GM19043 (cell line): ENCODE measurements around the gene KIF26B.

Experiments used
- ATAC-seq: cut with Tn5 transposase; IDR thresholded peaks from one replicate; pipeline ENCODE4 v1.9.1; 2021; ENCODE audit warnings: low read depth; ENCODE audit not compliant: unreplicated experiment

The KIF26B gene

GRCh38 chr1:245131026-245131393 is 23.8 kb upstream of the KIF26B start:
- ATAC-seq = no peak

- no peak for ATAC-seq
These were observed 22.0 kb upstream of the KIF26B start for GRCh38 chr1:245132771-245133170.

DNA sequence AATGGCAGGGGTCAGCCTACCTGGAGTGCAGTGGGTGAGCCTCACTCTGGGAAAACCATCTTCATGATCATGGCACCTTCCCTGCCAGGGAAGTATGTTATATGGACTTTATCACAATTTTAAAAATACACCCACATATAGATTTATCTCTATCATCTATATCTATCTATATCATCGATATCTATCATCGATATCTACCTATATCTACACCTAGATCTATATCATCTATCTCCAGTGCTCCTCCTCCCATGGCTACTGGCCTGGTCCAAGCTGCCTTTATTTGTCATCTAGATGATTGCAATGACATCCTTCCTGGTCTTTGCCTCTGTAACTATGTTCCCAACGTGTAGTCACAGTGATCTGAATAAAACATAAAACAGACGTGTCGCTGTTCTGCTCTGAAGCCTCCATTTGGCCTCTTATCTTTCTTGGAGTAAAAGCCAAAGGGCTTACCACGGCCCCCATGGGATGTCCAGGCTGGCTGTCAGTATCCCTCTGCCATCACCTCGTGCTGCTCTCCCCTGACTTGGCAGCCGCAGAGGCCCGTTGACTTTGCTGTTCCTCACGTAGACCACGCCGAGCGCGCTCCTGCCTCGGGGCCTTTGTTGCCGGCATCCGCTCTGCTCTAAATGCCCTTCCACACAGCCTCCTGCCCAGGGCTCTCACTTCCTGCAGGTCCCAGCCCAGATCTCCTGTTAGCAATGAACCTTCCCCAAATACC is 20.6 kb upstream of the KIF26B start:
- ATAC-seq = no peak

- no peak for ATAC-seq
These were observed 12.5 kb upstream of the KIF26B start for GRCh38 chr1:245142171-245142798.

GRCh38 chr1:245142976-245143375 is 11.8 kb upstream of the KIF26B start:
- ATAC-seq = no peak

GRCh38 chr1:245143849-245144248 is 10.9 kb upstream of the KIF26B start:
- no peak for ATAC-seq

- ATAC-seq = no peak
These were observed 6.7 kb upstream of the KIF26B start for GRCh38 chr1:245148069-245148468.

- ATAC-seq = no peak
These were observed 5.9 kb upstream of the KIF26B start for GRCh38 chr1:245148861-245149260.

- ATAC-seq = no peak
These were observed 1.7 kb upstream of the KIF26B start for GRCh38 chr1:245153081-245153551.

- no peak for ATAC-seq
These were observed 995 bp upstream of the KIF26B start for GRCh38 chr1:245153552-245154428.

DNA sequence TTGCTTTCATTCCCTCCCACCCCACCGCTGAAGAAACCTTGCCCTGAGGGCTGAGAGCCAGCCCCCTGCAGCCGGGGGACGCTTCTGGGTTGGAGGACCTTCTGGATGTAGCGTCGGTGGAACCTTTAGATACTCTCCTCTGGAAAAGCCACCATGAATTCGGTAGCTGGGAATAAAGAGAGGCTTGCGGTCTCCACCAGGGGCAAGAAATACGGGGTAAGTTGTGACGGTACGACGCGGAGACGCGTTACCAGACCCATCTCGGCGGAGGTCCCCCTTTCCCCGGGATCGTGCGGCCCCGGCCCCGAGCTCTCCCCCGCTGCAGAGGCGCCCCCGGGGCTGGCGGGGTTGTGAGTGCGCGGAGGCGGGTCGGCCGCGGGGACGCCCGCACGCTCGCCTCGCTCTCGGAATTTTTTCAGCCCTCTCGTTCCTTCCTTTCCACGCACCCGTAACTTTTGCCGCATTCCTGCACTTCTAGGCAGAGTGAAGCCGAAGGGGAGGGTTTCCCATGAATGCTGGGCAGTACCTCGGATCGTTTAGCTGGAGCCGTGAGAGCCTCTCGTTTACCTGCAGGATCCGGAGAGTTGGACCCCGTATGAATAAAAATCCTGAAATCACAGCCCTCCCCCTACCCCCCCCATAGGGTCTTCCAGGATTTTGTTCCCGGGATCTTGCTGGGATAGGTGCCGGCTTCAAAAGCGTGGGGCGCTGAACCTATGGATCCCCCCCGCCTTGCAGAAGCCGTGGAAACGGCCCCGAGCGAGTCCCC is 671 bp downstream of the KIF26B start:
- no peak for ATAC-seq

- peak; percentile 86 for ATAC-seq
These were observed 1.4 kb downstream of the KIF26B start for GRCh38 chr1:245156041-245156735.

- ATAC-seq = no peak
These were observed 2.1 kb downstream of the KIF26B start for GRCh38 chr1:245156736-245157505.

GRCh38 chr1:245158913-245159312 is 4.1 kb downstream of the KIF26B start:
- ATAC-seq = no peak

GRCh38 chr1:245160288-245160687 is 5.5 kb downstream of the KIF26B start:
- ATAC-seq = no peak

DNA sequence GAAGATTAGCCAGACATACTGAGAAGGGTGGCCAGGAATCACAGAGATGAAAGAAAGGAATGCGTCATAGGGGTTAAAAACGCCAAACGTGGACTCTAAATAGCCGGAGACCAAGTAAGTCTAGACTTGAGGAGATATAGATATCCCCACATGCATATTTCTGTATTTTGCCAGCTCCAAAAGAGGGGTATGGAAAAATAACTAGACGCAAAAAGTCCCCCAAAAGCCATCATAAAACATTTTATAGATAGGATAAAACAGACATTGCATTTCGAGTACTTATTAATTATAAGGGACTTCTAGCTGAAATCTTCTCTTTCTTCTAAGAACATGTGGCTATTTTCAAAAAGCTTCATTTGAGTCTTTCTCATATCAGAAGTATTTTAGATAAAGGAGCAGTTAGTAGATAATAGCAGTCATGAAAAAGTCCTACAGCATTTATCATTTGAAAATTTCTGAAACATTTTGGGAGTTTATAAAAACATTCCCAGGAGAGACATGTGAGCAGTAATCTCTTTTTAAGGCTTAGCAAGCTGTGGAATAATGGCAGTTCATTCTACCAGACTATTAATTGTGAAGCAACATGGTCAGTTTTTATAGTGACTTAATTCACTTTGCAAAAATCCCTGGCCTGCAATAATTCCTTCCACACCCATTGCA is 6.1 kb downstream of the KIF26B start:
- no peak for ATAC-seq

- ATAC-seq = no peak
These were observed 7.1 kb downstream of the KIF26B start for GRCh38 chr1:245161866-245162265.

DNA sequence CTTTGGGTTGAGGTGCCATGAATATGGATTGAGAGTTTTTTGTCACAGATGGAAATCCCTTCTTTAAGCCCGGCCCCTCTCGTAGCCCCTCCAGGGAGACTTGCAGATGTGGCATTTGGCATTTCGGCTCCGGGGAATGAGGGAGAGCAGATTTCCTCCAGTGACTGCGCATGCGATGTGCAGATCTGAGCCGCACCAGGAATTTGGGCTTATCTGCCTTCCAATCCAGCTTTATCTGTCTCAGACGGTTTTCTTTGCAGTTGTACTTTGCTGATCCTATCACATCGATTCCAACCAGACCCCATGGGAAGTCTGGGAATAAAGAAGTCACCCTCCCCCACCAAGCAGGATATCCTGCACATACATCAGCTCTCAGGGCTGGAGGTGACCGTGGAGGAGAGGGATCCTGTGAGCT is 11.7 kb downstream of the KIF26B start:
- no peak for ATAC-seq

DNA sequence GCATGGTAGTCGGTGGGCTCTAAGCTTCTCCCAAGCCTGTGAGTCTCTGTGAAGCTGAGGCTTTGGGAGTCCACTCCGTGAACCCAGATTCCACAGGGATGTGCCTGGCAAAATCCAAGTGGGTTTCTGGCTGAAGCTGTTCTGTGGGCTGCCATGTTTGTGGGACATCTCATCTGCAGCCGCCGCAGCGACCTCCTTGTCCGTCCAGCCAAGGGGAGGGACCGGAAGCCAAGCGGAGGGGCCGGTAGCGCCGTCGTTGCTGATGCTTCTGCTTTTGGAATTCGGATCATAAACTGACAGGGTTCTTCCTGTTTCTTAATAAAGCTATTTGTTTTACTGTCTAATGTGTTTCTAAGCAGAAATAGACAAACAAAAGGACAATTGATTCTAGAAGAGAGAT is 13.3 kb downstream of the KIF26B start:
- ATAC-seq = no peak
